ENCODE data around the gene EXD3. TPM values are rescaled to one million over a fixed set of nuclear protein-coding genes. Genes with fewer than 3 reads are reported as not detected.
A peak's percentile ranks its signal among the peaks of the same experiment; 100 is the strongest.

The EXD3 gene
- total and polyA plus RNA-seq, 2 of the 13 experiments (the other 11 are each of a cell fraction or from before 2014, with no cell fraction given): 2.7 to 4.8 TPM

GRCh38 chr9:137461316-137461662 is 38.3 kb upstream of the EXD3 start:
- no peak overlapping the region for H3K4me2 ChIP-seq (ENCODE audit: low read depth, low read length)
- BruUV-seq (replicated peaks): no TSS peak

DNA sequence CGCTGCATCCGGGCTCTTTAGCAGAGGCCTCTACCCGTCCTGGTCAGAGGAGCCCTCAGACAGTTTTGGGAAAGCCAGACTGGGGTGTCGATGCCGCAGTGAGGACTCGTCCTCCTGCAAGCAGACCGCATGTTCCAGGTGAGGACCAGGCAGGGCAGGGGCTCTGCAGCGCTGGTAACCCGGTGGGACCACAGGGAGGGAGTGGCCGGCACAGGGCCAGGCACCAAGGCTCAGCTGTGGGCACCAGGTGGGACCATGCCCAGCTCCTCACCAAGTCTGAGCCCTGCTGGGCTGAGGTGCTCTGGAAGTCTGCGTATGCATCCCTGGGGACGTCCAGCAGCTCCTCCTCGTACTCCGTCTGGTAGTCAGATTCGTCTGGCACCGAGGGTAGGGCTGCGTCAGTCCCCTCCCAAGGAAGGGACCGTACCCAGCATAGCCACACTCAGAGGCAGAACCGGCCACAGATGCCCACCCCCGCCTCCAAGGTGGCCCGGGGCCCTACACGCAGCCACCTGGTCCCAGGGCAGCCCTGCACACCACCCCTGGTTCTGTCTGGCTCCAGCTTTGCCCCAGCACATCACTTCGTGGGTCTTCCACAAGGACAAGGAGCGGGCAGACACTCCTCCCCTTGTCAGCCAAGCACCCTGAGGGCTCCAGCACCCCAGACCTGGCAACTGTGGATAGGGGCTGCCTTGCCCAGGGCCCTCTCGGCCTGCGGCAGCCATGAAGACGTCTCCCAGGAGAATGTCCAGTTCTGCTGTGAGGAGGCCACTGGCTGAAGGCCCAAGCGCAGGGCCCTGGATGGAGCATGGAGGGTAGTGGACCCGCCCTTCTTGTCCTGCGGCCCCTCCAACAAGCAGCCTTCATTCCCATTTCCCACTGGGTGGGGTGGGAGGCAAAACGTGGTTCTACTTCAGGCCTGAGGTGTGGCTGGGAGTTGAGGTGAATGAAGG is 37.7 kb upstream of the EXD3 start:
- no peaks in the 10 kb centered on the region for H3K27me3 ChIP-seq (ENCODE audit: control insufficient read depth in 1 of 2, insufficient read depth in 2 of 2, low read length in 2 of 2)
- H3K79me2 ChIP-seq (ENCODE audit: insufficient read depth, low read length): peaks cover 28% of the 10 kb centered on the region
- TF ChIP-seq IRF9 (CRISPR knock-in tag; IDR thresholded peaks at IDR 0.05; ENCODE audit: borderline replicate concordance) (0 out of 2 replicates have a peak, but pooled peaks have one; percentile 29), PCBP2 (optimal IDR thresholded peaks at IDR 0.05; ENCODE audit: low read depth, low read length, poor library complexity, severe bottlenecking) (no peak), ZNF468 (CRISPR knock-in tag; IDR thresholded peaks at IDR 0.05) (no peak), ZNF20 (CRISPR knock-in tag; IDR thresholded peaks at IDR 0.05) (no peak), HNRNPL (IDR thresholded peaks at IDR 0.05; ENCODE audit: low read depth, low read length) (peak; percentile 21; the same call in 1 of the 2 replicates), ZNF33A (CRISPR knock-in tag; IDR thresholded peaks at IDR 0.05; ENCODE audit: borderline replicate concordance) (no peak), ZNF768 (CRISPR knock-in tag; IDR thresholded peaks at IDR 0.05) (peak; percentile 12; the same call in 1 of the 2 replicates), NCOA5 (CRISPR knock-in tag; IDR thresholded peaks at IDR 0.05) (no peak), SP4 (CRISPR knock-in tag; IDR thresholded peaks at IDR 0.05) (no peak), GPBP1L1 (CRISPR knock-in tag; IDR thresholded peaks at IDR 0.05) (no peak), ZFYVE20 (CRISPR knock-in tag; IDR thresholded peaks at IDR 0.05; ENCODE audit: borderline replicate concordance, low read depth) (no peak), ELK4 (CRISPR knock-in tag; IDR thresholded peaks at IDR 0.05; ENCODE audit: borderline replicate concordance) (no peak)
- ATAC-seq (no peak), DNase-seq (ENCODE audit: low spot score) (no peak), FAIRE-seq (no peak)
- peaks cover 4 to 17% of the 10 kb centered on the region in 2 experiments; a peak in 4 of 5 replicates for H3K36me3 ChIP-seq (replicated peaks in 1 of 2; ENCODE audit: control insufficient read depth in 1 of 2, insufficient read depth in 2 of 2, low read length in 2 of 2)
- H2AFZ ChIP-seq (ENCODE audit: low read length): no peak overlapping the region
- H4K20me1 ChIP-seq (ENCODE audit: insufficient read depth, low read length): peaks cover 11% of the 10 kb centered on the region; the same call in 1 of the 2 replicates
- 87% methylated on average over 7 of the region's 31 CpGs for WGBS (ENCODE audit: low lambda C conversion rate)
- intact Hi-C loops (cut with micrococcal nuclease; ENCODE audit: unreplicated experiment): no loop called here
- BruUV-seq (replicated peaks): no TSS peak
- H3K9ac ChIP-seq (ENCODE audit: insufficient read depth, low read depth, low read length): 0 out of 2 replicates have a peak overlapping the region, but pooled peaks have one; percentile 14
- no peaks in the 10 kb centered on the region for H3K9me3 ChIP-seq (ENCODE audit: low read length)
- CTCF ChIA-PET (ENCODE audit: low intra/inter-chr PET ratio, low total read pairs): no interaction called here
- in situ Hi-C loops (cut with HindIII; ENCODE audit: extremely low pct_ligation_motif_present, low pct_unique_long_range_greater_than_20kb): no loop called here
- no peak overlapping the region for H3K4me3 ChIP-seq (replicated peaks in 1 of 3; ENCODE audit: insufficient read depth in 1 of 3, low read depth in 2 of 3, low read length in 3 of 3)
- POLR2A ChIA-PET: interaction anchor here (1.9 kb wide), 1 partner anchor 38 kb away, joined by 12 read pairs; the partner anchor contains the start of genes EXD3 and NOXA1
- peaks cover 81% of the 10 kb centered on the region for H3K4me1 ChIP-seq (ENCODE audit: insufficient read depth, low read length)
- peak overlapping the region; percentile 66 for H3K27ac ChIP-seq (ENCODE audit: extremely low read length, insufficient read depth, low read length)
- H3K4me2 ChIP-seq (ENCODE audit: low read depth, low read length): no peak overlapping the region

More at GRCh38 chr9:137461316-137461662, 38.3 kb upstream of the EXD3 start:
- no peak overlapping the region for H3K9ac ChIP-seq (ENCODE audit: insufficient read depth, low read depth, low read length)
- H3K79me2 ChIP-seq (ENCODE audit: insufficient read depth, low read length): peaks cover 26% of the 10 kb centered on the region
- in situ Hi-C loops (cut with HindIII; ENCODE audit: extremely low pct_ligation_motif_present, low pct_unique_long_range_greater_than_20kb) (no loop called here), intact Hi-C loops (cut with micrococcal nuclease; ENCODE audit: unreplicated experiment) (no loop called here)
- peaks cover 11% of the 10 kb centered on the region; the same call in 1 of the 2 replicates for H4K20me1 ChIP-seq (ENCODE audit: insufficient read depth, low read length)
- CTCF ChIA-PET (ENCODE audit: low intra/inter-chr PET ratio, low total read pairs): no interaction called here
- 96% methylated on average over 14 of the region's 21 CpGs for WGBS (ENCODE audit: low lambda C conversion rate)
- no peak overlapping the region for H2AFZ ChIP-seq (ENCODE audit: low read length)
- DNase-seq (ENCODE audit: low spot score) (no peak), FAIRE-seq (no peak), ATAC-seq (no peak)
- H3K36me3 ChIP-seq (replicated peaks in 1 of 2; ENCODE audit: control insufficient read depth in 1 of 2, insufficient read depth in 2 of 2, low read length in 2 of 2): peaks cover 2 to 11% of the 10 kb centered on the region in 2 experiments; a peak in 3 of 5 replicates
- no peaks in the 10 kb centered on the region for H3K9me3 ChIP-seq (ENCODE audit: low read length)
- POLR2A ChIA-PET: no interaction called here
- H3K27me3 ChIP-seq (ENCODE audit: control insufficient read depth in 1 of 2, insufficient read depth in 2 of 2, low read length in 2 of 2): no peaks in the 10 kb centered on the region; a peak in 1 of 5 replicates
- H3K4me1 ChIP-seq (ENCODE audit: insufficient read depth, low read length): peaks cover 81% of the 10 kb centered on the region
- TF ChIP-seq CENPX (CRISPR knock-in tag; IDR thresholded peaks at IDR 0.05): no peak
- no peak overlapping the region for H3K4me3 ChIP-seq (replicated peaks in 1 of 3; ENCODE audit: insufficient read depth in 1 of 3, low read depth in 2 of 3, low read length in 3 of 3)
- no peak overlapping the region for H3K27ac ChIP-seq (ENCODE audit: extremely low read length, insufficient read depth, low read length)
